HepG2 (cell line): ENCODE results near the gene SETD7. TPM values are rescaled to one million over a fixed set of nuclear protein-coding genes. Genes with fewer than 3 reads are reported as not detected.

ENCODE experiments used
- CHD4 ChIP-seq: fragments of 200-600 bp; sonication (generic); IDR thresholded peaks from 2 replicates; pipeline ENCODE4 v1.7.0; 2017; ENCODE audit warnings: mild to moderate bottlenecking, low read length, borderline replicate concordance
- ESRRA ChIP-seq: sonication (generic); formaldehyde crosslinking; IDR thresholded peaks from 2 replicates; pipeline ENCODE4 v1.5.1; 2020; ENCODE audit warnings: mild to moderate bottlenecking, low read depth, missing genetic modification reagents
- FOXO1 ChIP-seq: sonication (generic); formaldehyde crosslinking; IDR thresholded peaks from 2 replicates; pipeline ENCODE4 v1.4.0; 2020; ENCODE audit warnings: missing genetic modification reagents
- HMGA1 ChIP-seq: sonication (generic); formaldehyde crosslinking; conservative IDR thresholded peaks from 2 replicates; pipeline ENCODE4 v1.4.0; 2020; ENCODE audit warnings: missing genetic modification reagents
- KDM5A ChIP-seq: fragments of 200-600 bp; sonication (generic); IDR thresholded peaks from 2 replicates; pipeline ENCODE4 v1.7.0; 2018; ENCODE audit warnings: antibody characterized with exemption, mild to moderate bottlenecking, low read length, borderline replicate concordance
- NKX3-1 ChIP-seq: sonication (generic); formaldehyde crosslinking; IDR thresholded peaks from 2 replicates; pipeline ENCODE4 v1.5.0; 2020; ENCODE audit warnings: missing genetic modification reagents
- RCOR2 ChIP-seq: IDR thresholded peaks from 2 replicates; pipeline ENCODE4 v1.6.1; 2016; ENCODE audit warnings: missing biosample characterization, missing genetic modification reagents
- ZFYVE20 ChIP-seq: sonication (generic); formaldehyde crosslinking; IDR thresholded peaks from 2 replicates; pipeline ENCODE4 v1.8.0; 2023; ENCODE audit warnings: low read depth, mild to moderate bottlenecking, moderate library complexity, missing genetic modification reagents, borderline replicate concordance
- ZIK1 ChIP-seq: sonication (generic); formaldehyde crosslinking; IDR thresholded peaks from 2 replicates; pipeline ENCODE4 v1.5.0; 2020; ENCODE audit warnings: mild to moderate bottlenecking, low read depth, missing genetic modification reagents, borderline replicate concordance
- ZMYM2 ChIP-seq: sonication (generic); formaldehyde crosslinking; IDR thresholded peaks from 2 replicates; pipeline ENCODE4 v1.8.0; 2022; ENCODE audit warnings: mild to moderate bottlenecking, missing genetic modification reagents
- ZNF225 ChIP-seq: sonication (generic); formaldehyde crosslinking; IDR thresholded peaks from 2 replicates; pipeline ENCODE4 v1.4.0; 2020; ENCODE audit warnings: mild to moderate bottlenecking, missing genetic modification reagents
- ZNF230 ChIP-seq: sonication (generic); formaldehyde crosslinking; IDR thresholded peaks from 2 replicates; pipeline ENCODE4 v1.4.0; 2020; ENCODE audit warnings: mild to moderate bottlenecking, missing genetic modification reagents
- ZNF234 ChIP-seq: sonication (generic); formaldehyde crosslinking; conservative IDR thresholded peaks from 2 replicates; pipeline ENCODE4 v1.5.1; 2020; ENCODE audit warnings: mild to moderate bottlenecking, missing genetic modification reagents
- polyA plus RNA-seq, 8 experiments: library from polyadenylated mRNA; depleted of rRNA in 3 of 8; stranded (reverse) in 7 of 8; unstranded in 1 of 8; fragments of >200 nt; fragmentation: Illumina TruSeq in 4 of 8; extraction: Trizol in 4 of 8; gene quantifications; 2 replicates each; pipeline versions ENCODE4 v1.2.1 to v1.2.3, GENCODE V29; 2011 to 2016; ENCODE audit warnings: low read depth in 4 of 8, missing spikeins in 1 of 8, mixed read lengths in 1 of 8; ENCODE audit not compliant: insufficient read depth in 1 of 8
- total RNA-seq, 5 experiments: library from RNA; depleted of rRNA; stranded (reverse); fragments of >200 nt; fragmentation: Illumina TruSeq; extraction: Trizol; gene quantifications; 2 replicates each; pipeline ENCODE4 v1.2.3, GENCODE V29; 2016; ENCODE audit warnings: low read depth in 1 of 5
- TF ChIP-seq, protein P1 (sequence below): sonication (generic); formaldehyde crosslinking; IDR thresholded peaks from 2 replicates; pipeline ENCODE4 v1.4.0; 2020; ENCODE audit warnings: mild to moderate bottlenecking, missing genetic modification reagents
- TF ChIP-seq, protein P2 (sequence below): sonication (generic); formaldehyde crosslinking; IDR thresholded peaks from 2 replicates; pipeline ENCODE4 v1.4.0; 2020; ENCODE audit warnings: mild to moderate bottlenecking, missing genetic modification reagents
- TF ChIP-seq, protein P3 (sequence below), 2 experiments: fragments of 450-650 bp in 1 of 2; sonication (generic) in 1 of 2; formaldehyde crosslinking; IDR thresholded peaks; 2 replicates each; pipeline versions ENCODE4 v1.5.0 to v1.8.0; 2020 to 2022; ENCODE audit warnings: mild to moderate bottlenecking in 1 of 2, missing genetic modification reagents in 1 of 2
- TF ChIP-seq, protein P4 (sequence below): IDR thresholded peaks from 2 replicates; pipeline ENCODE4 v1.6.1; 2016; ENCODE audit warnings: low read depth, missing genetic modification reagents, missing compliant biosample characterization
- TF ChIP-seq, protein P5 (sequence below): sonication (generic); formaldehyde crosslinking; IDR thresholded peaks from 2 replicates; pipeline ENCODE4 v1.8.1; 2023; ENCODE audit warnings: missing genetic modification reagents, mild to moderate bottlenecking, borderline replicate concordance

SETD7 gene
- total and polyA plus RNA-seq, 2 of the 13 experiments (the other 11 are each of a cell fraction or from before 2014, with no cell fraction given), result 0.08 to 0.22 TPM

DNA sequence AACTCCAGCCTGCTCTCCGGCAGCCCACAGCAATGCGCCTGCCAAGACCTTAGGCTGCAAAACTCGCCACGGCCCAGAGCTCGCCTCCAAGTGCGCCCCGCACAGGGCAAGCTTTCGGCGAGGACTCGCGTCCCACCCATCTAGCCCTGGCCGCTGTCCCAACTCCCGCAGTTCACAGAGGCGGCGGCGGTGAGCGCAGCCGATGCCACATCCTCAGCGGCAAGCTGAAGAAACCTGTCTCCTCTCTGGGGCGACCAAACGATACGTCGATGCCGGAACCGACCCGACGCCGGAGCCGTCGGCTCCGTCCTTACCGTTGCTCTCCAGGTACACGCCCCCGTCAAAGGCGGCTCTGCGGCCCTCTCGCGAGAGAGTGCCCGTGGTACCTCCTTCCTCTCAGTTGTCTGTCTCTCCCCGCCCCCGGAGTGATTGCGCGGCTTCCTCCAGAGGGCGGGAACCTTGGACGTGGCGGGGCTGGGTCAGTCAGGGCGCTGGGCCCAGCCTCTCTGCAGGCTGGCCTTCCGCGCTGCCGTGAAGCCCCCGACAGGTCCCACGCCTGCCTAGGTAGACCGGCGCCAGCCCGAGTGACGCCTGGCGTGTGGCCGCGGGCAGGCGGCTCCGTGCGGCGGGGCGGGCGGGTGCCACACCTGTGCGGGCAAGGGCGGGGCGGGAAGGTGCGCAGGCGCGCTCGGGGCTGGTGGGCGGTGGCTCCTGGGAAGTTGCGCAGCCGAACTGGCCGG, 102.5 kb downstream of the SETD7 start (continued):
- TF ChIP-seq, protein P1, sequence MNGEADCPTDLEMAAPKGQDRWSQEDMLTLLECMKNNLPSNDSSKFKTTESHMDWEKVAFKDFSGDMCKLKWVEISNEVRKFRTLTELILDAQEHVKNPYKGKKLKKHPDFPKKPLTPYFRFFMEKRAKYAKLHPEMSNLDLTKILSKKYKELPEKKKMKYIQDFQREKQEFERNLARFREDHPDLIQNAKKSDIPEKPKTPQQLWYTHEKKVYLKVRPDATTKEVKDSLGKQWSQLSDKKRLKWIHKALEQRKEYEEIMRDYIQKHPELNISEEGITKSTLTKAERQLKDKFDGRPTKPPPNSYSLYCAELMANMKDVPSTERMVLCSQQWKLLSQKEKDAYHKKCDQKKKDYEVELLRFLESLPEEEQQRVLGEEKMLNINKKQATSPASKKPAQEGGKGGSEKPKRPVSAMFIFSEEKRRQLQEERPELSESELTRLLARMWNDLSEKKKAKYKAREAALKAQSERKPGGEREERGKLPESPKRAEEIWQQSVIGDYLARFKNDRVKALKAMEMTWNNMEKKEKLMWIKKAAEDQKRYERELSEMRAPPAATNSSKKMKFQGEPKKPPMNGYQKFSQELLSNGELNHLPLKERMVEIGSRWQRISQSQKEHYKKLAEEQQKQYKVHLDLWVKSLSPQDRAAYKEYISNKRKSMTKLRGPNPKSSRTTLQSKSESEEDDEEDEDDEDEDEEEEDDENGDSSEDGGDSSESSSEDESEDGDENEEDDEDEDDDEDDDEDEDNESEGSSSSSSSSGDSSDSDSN (CRISPR knock-in tag), result peak; percentile 71
- TF ChIP-seq FOXO1 (0 out of 2 replicates have a peak, but pooled peaks have one; percentile 11), ZNF234 (CRISPR knock-in tag) (0 out of 2 replicates have a peak, but pooled peaks have one; percentile 24), RCOR2 (CRISPR knock-in tag) (0 out of 2 replicates have a peak, but pooled peaks have one; percentile 18), CHD4 (no peak), ZNF230 (peak; percentile 68; the same call in 1 of the 2 replicates), ZMYM2 (CRISPR knock-in tag) (peak; percentile 95), ESRRA (peak; percentile 4; the same call in 1 of the 2 replicates), HMGA1 (no peak), KDM5A (peak; percentile 68; the same call in 1 of the 2 replicates), NKX3-1 (CRISPR knock-in tag) (no peak), ZNF225 (CRISPR knock-in tag) (no peak), ZFYVE20 (CRISPR knock-in tag) (peak; percentile 49; the same call in 1 of the 2 replicates), ZIK1 (CRISPR knock-in tag) (peak; percentile 71; the same call in 1 of the 2 replicates)
- TF ChIP-seq, protein P2, sequence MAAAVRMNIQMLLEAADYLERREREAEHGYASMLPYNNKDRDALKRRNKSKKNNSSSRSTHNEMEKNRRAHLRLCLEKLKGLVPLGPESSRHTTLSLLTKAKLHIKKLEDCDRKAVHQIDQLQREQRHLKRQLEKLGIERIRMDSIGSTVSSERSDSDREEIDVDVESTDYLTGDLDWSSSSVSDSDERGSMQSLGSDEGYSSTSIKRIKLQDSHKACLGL, result peak; percentile 49
- TF ChIP-seq, protein P3, sequence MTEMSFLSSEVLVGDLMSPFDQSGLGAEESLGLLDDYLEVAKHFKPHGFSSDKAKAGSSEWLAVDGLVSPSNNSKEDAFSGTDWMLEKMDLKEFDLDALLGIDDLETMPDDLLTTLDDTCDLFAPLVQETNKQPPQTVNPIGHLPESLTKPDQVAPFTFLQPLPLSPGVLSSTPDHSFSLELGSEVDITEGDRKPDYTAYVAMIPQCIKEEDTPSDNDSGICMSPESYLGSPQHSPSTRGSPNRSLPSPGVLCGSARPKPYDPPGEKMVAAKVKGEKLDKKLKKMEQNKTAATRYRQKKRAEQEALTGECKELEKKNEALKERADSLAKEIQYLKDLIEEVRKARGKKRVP (CRISPR knock-in tag; IDR thresholded peaks at IDR 0.05), result peak in 1 of 2 experiments; percentile 74; a peak in 2 of 4 replicates
- TF ChIP-seq, protein P4, sequence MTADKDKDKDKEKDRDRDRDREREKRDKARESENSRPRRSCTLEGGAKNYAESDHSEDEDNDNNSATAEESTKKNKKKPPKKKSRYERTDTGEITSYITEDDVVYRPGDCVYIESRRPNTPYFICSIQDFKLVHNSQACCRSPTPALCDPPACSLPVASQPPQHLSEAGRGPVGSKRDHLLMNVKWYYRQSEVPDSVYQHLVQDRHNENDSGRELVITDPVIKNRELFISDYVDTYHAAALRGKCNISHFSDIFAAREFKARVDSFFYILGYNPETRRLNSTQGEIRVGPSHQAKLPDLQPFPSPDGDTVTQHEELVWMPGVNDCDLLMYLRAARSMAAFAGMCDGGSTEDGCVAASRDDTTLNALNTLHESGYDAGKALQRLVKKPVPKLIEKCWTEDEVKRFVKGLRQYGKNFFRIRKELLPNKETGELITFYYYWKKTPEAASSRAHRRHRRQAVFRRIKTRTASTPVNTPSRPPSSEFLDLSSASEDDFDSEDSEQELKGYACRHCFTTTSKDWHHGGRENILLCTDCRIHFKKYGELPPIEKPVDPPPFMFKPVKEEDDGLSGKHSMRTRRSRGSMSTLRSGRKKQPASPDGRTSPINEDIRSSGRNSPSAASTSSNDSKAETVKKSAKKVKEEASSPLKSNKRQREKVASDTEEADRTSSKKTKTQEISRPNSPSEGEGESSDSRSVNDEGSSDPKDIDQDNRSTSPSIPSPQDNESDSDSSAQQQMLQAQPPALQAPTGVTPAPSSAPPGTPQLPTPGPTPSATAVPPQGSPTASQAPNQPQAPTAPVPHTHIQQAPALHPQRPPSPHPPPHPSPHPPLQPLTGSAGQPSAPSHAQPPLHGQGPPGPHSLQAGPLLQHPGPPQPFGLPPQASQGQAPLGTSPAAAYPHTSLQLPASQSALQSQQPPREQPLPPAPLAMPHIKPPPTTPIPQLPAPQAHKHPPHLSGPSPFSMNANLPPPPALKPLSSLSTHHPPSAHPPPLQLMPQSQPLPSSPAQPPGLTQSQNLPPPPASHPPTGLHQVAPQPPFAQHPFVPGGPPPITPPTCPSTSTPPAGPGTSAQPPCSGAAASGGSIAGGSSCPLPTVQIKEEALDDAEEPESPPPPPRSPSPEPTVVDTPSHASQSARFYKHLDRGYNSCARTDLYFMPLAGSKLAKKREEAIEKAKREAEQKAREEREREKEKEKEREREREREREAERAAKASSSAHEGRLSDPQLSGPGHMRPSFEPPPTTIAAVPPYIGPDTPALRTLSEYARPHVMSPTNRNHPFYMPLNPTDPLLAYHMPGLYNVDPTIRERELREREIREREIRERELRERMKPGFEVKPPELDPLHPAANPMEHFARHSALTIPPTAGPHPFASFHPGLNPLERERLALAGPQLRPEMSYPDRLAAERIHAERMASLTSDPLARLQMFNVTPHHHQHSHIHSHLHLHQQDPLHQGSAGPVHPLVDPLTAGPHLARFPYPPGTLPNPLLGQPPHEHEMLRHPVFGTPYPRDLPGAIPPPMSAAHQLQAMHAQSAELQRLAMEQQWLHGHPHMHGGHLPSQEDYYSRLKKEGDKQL, result no peak
- TF ChIP-seq, protein P5, sequence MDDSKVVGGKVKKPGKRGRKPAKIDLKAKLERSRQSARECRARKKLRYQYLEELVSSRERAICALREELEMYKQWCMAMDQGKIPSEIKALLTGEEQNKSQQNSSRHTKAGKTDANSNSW, result peak; percentile 89
